HEK293 (cell line): Measurements from ENCODE around the gene PABPC1L2A.
"Not testable (repeated sequence)": the region's sequence is repeated elsewhere in the genome, so short reads cannot be mapped to it uniquely, and the experiment has no call there.

Experiments
- CTCF ChIA-PET: fragments of 350-600 bp; formaldehyde crosslinking; extraction: SDS; loops from one replicate; lab custom pipeline; 2021; ENCODE audit warnings: antibody characterized with exemption; lab: Yijun Ruan, JAX
- POLR2A ChIA-PET: fragments of 300-600 bp; formaldehyde crosslinking; extraction: SDS; loops from one replicate; lab custom pipeline; 2020; ENCODE audit warnings: antibody characterized with exemption, inconsistent platforms; lab: Yijun Ruan, JAX
- H3K27ac ChIP-seq: fragments of 200-500 bp; sonication (Bioruptor generic); 2 replicates; pipeline ENCODE4 v1.5.1; 2014; ENCODE audit warnings: low read depth, low read length, control low read depth, inconsistent platforms; ENCODE audit errors: extremely low read depth
- H3K36me3 ChIP-seq, 2 experiments: fragments of 200-500 bp in 1 of 2; sonication (Bioruptor generic) in 1 of 2; 1 replicate in 1 of 2; 2 replicates in 1 of 2; pipeline ENCODE4 v1.5.1; 2014 to 2017; ENCODE audit warnings: inconsistent platforms in 2 of 2, low read length in 2 of 2; ENCODE audit not compliant: control insufficient read depth in 2 of 2, insufficient read depth in 1 of 2
- H3K4me1 ChIP-seq: fragments of 200-500 bp; sonication (Bioruptor generic); 2 replicates; pipeline ENCODE4 v1.5.1; 2014; ENCODE audit warnings: mild to moderate bottlenecking, low read length, inconsistent platforms; ENCODE audit not compliant: control insufficient read depth, insufficient read depth
- H3K4me3 ChIP-seq: 2 replicates; pipeline ENCODE4 v1.5.1; 2011; ENCODE audit warnings: low read depth, mild to moderate bottlenecking, control low read depth, low read length, moderate library complexity
- H3K9me3 ChIP-seq: fragments of 200-500 bp; sonication (Bioruptor generic); 2 replicates; pipeline ENCODE4 v1.5.1; 2014; ENCODE audit warnings: low read depth, low read length, inconsistent platforms; ENCODE audit not compliant: control insufficient read depth, insufficient read depth
- BCL11A ChIP-seq: fragments of 450-650 bp; formaldehyde crosslinking; IDR thresholded peaks from 2 replicates; pipeline ENCODE4 v1.5.1; 2016; ENCODE audit warnings: low read depth, missing biosample characterization, missing genetic modification characterization
- ZNF121 ChIP-seq: fragments of 450-650 bp; formaldehyde crosslinking; IDR thresholded peaks from 2 replicates; pipeline ENCODE4 v1.5.1; 2016; ENCODE audit warnings: missing biosample characterization, missing genetic modification characterization
- ZNF266 ChIP-seq: fragments of 450-650 bp; formaldehyde crosslinking; IDR thresholded peaks from 2 replicates; pipeline ENCODE4 v1.5.1; 2016; ENCODE audit warnings: missing biosample characterization, missing genetic modification characterization, low read depth
- ZNF280D ChIP-seq: fragments of 450-650 bp; formaldehyde crosslinking; IDR thresholded peaks from 2 replicates; pipeline ENCODE4 v1.5.1; 2016; ENCODE audit warnings: missing biosample characterization, missing genetic modification characterization
- ZNF354C ChIP-seq: fragments of 450-650 bp; formaldehyde crosslinking; IDR thresholded peaks from 2 replicates; pipeline ENCODE4 v1.5.1; 2016; ENCODE audit warnings: missing biosample characterization, missing genetic modification characterization, low read depth, borderline replicate concordance
- ZNF366 ChIP-seq: fragments of 450-650 bp; formaldehyde crosslinking; conservative IDR thresholded peaks from 2 replicates; pipeline ENCODE4 v1.5.1; 2016; ENCODE audit warnings: missing biosample characterization, missing genetic modification characterization
- ZNF433 ChIP-seq: fragments of 450-650 bp; formaldehyde crosslinking; IDR thresholded peaks from 2 replicates; pipeline ENCODE4 v1.5.1; 2016; ENCODE audit warnings: missing biosample characterization, missing genetic modification characterization, low read depth
- ZNF449 ChIP-seq: fragments of 450-650 bp; formaldehyde crosslinking; IDR thresholded peaks from 2 replicates; pipeline ENCODE4 v1.5.1; 2017; ENCODE audit warnings: missing biosample characterization, mild to moderate bottlenecking, missing genetic modification characterization, moderate library complexity
- ZNF473 ChIP-seq: fragments of 450-650 bp; formaldehyde crosslinking; IDR thresholded peaks from 2 replicates; pipeline ENCODE4 v1.5.1; 2017; ENCODE audit warnings: missing biosample characterization, missing genetic modification characterization
- ZNF501 ChIP-seq: fragments of 450-650 bp; formaldehyde crosslinking; IDR thresholded peaks from 2 replicates; pipeline ENCODE4 v1.5.1; 2016; ENCODE audit warnings: missing biosample characterization, missing genetic modification characterization
- ZNF544 ChIP-seq: fragments of 450-650 bp; formaldehyde crosslinking; IDR thresholded peaks from 2 replicates; pipeline ENCODE4 v1.5.0; 2017; ENCODE audit warnings: missing biosample characterization, missing genetic modification characterization
- ZNF654 ChIP-seq: fragments of 450-650 bp; formaldehyde crosslinking; IDR thresholded peaks from 2 replicates; pipeline ENCODE4 v1.5.1; 2016; ENCODE audit warnings: low read depth, missing biosample characterization, missing genetic modification characterization
- ZNF768 ChIP-seq: fragments of 450-650 bp; formaldehyde crosslinking; IDR thresholded peaks from 2 replicates; pipeline ENCODE4 v1.5.1; 2018; ENCODE audit warnings: missing biosample characterization, mild to moderate bottlenecking, missing genetic modification characterization
- ZNF777 ChIP-seq: fragments of 450-650 bp; formaldehyde crosslinking; IDR thresholded peaks from 2 replicates; pipeline ENCODE4 v1.5.1; 2017; ENCODE audit warnings: missing biosample characterization, missing genetic modification characterization, borderline replicate concordance

PABPC1L2A gene

GRCh38 chrX:73086766-73087165, 7.5 kb upstream of the PABPC1L2A start:
- H3K9me3 ChIP-seq = not testable (repeated sequence)
- TF ChIP-seq ZNF654 (tag by site-specific recombination) = peak; percentile 24
- TF ChIP-seq, all 188 proteins: peak for 1; not testable (repeated sequence) for 187
- POLR2A ChIA-PET, H3K36me3 ChIP-seq, H3K4me1 ChIP-seq, H3K27ac ChIP-seq, H3K4me3 ChIP-seq: not testable (repeated sequence)
- CTCF ChIA-PET = interaction anchor here (0.9 kb wide), 1 partner anchor 18 kb away, joined by 4 read pairs; no protein-coding TSS in a partner anchor

- H3K36me3 ChIP-seq, H3K4me3 ChIP-seq, H3K9me3 ChIP-seq, POLR2A ChIA-PET, CTCF ChIA-PET, H3K27ac ChIP-seq, H3K4me1 ChIP-seq: not testable (repeated sequence)
These were observed 572 bp upstream of the PABPC1L2A start for GRCh38 chrX:73079884-73080283.

- H3K4me3 ChIP-seq, CTCF ChIA-PET, H3K36me3 ChIP-seq, POLR2A ChIA-PET, H3K27ac ChIP-seq, H3K4me1 ChIP-seq, H3K9me3 ChIP-seq: not testable (repeated sequence)
These were observed 715 bp downstream of the PABPC1L2A start for GRCh38 chrX:73078597-73078996.

- Histone ChIP-seq H3K4me1 (no peaks in the 10 kb centered on the region), H3K4me3 (no peak overlapping the region), H3K27ac (no peak overlapping the region), H3K36me3 (no peaks in the 10 kb centered on the region), H3K9me3 (no peaks in the 10 kb centered on the region; the same call in 1 of the 2 replicates)
- TF ChIP-seq ZNF366 (no peak), ZNF473 (tag by site-specific recombination) (no peak), BCL11A (no peak), ZNF654 (tag by site-specific recombination) (no peak), ZNF449 (tag by site-specific recombination) (no peak), ZNF501 (no peak), ZNF768 (no peak)
- ChIA-PET CTCF (no interaction called here), POLR2A (no interaction called here)
These were observed 2.5 kb downstream of the PABPC1L2A start for GRCh38 chrX:73076838-73077237.

GRCh38 chrX:73069365-73070035, 9.8 kb downstream of the PABPC1L2A start:
- Histone ChIP-seq H3K9me3 (no peaks in the 10 kb centered on the region; the same call in 1 of the 2 replicates), H3K27ac (no peak overlapping the region), H3K36me3 (no peaks in the 10 kb centered on the region), H3K4me1 (no peaks in the 10 kb centered on the region), H3K4me3 (no peak overlapping the region)
- POLR2A ChIA-PET = no interaction called here
- CTCF ChIA-PET = no interaction called here
- TF ChIP-seq ZNF121 (tag by site-specific recombination) (no peak), ZNF354C (tag by site-specific recombination) (no peak), ZNF777 (tag by site-specific recombination) (no peak), ZNF544 (no peak), ZNF266 (tag by site-specific recombination) (no peak), ZNF433 (no peak), ZNF280D (tag by site-specific recombination) (no peak)
